ENCODE results near the gene TUBGCP6.

DNA sequence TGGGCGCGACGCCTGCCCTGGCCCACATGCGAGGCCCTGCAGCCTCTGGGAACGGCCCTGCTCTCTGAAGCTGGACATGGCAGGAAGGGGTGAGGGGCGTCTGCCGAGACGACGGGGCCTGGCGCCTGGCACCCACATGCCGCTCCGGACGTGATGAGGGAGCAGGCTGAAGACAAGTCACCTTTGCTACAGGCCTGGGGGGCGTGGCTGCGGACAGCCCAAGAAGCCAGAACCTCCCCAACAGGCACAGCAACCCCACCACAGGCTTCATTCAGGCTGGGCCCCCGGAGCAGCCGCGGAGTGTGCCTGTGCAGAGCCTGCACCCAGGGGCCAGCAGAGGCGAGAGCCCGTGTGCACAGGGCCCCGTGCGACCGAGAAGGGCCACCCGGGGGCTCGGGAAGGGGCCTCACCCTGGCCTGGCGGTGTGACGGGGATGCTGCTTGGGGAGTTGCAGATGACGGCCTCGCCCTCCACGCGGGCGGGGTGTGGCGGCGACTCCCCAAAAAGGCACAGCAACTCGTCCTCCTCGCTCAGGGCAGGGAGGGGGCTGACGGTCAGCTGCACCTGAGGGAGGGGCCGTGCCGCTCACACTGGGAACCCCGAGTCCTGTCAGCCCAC, 42.0 kb upstream of the TUBGCP6 start:
- TF ChIP-seq, protein P1, sequence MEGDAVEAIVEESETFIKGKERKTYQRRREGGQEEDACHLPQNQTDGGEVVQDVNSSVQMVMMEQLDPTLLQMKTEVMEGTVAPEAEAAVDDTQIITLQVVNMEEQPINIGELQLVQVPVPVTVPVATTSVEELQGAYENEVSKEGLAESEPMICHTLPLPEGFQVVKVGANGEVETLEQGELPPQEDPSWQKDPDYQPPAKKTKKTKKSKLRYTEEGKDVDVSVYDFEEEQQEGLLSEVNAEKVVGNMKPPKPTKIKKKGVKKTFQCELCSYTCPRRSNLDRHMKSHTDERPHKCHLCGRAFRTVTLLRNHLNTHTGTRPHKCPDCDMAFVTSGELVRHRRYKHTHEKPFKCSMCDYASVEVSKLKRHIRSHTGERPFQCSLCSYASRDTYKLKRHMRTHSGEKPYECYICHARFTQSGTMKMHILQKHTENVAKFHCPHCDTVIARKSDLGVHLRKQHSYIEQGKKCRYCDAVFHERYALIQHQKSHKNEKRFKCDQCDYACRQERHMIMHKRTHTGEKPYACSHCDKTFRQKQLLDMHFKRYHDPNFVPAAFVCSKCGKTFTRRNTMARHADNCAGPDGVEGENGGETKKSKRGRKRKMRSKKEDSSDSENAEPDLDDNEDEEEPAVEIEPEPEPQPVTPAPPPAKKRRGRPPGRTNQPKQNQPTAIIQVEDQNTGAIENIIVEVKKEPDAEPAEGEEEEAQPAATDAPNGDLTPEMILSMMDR (IDR thresholded peaks at IDR 0.05; ENCODE audit: low read depth, low read length): no peak
- TF ChIP-seq, protein P2, sequence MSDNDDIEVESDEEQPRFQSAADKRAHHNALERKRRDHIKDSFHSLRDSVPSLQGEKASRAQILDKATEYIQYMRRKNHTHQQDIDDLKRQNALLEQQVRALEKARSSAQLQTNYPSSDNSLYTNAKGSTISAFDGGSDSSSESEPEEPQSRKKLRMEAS (IDR thresholded peaks at IDR 0.05; ENCODE audit: low read depth, low read length): no peak
